Activated T-cell treated with anti-CD3 and anti-CD28 coated beads, Interleukin-2, amount 50 U/mL, for 48 hours (primary cell): Measurements from ENCODE around the gene SLC30A1.
"Not testable (repeated sequence)": the region's sequence is repeated elsewhere in the genome, so short reads cannot be mapped to it uniquely, and the experiment has no call there.

Source experiments
- DNase-seq, 2 experiments: peaks; one replicate each; pipeline ENCODE4 v3.0.0-alpha.2; 2020

The SLC30A1 gene

GRCh38 chr1:211583011-211583992 is 4.3 kb upstream of the SLC30A1 start:
- DNase-seq, result no peak

DNA sequence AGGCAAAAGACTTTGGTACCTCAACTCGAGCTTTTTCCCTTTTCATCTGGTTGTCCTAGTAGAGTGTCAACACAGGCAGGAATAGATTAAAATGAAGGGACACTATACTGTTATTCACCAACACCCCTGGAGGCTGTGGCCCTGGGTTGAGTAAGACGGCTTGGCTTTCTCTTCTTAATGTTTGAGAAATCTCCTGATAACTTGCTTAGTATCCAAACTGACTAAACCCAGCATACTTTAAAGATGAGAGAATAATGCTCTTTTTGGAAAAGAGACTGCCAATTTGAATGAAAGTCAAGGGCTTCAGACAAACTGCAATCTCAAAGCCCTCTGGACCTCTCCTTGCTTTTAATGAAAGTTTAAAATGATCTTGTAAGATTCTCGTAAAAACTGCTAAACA is 2.6 kb upstream of the SLC30A1 start:
- no peak for DNase-seq

GRCh38 chr1:211580303-211580687 is 1.3 kb upstream of the SLC30A1 start:
- DNase-seq, result no peak

GRCh38 chr1:211579440-211580302 is 710 bp upstream of the SLC30A1 start:
- no peak for DNase-seq

- peak; percentile 76 to 84 for DNase-seq
Observed at GRCh38 chr1:211577819-211578639, 932 bp downstream of the SLC30A1 start.

DNA sequence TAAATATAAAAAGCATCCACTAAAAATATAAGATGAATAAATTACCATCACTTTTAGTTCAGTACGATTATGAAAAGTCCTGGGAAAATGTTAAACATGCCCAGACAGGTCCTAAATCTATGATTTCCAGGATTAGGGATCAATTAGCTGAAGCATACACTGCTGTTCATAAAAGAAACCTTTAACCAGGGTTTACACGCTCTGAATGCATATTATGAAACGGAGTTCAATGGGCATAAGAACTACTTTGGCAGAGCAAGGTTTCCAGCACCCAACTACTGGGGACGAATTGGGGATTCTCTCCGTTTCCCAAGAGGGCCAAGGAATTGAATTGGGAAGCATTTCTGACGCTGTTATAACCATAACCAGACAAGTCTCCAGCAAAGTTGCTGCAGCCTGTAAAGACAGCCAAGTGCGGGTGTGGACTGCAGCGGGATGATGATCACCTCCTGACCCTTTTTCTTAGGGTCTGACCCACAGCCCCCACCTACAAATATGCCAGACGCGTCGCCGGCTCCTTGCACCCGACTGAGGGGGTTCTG is 1.6 kb downstream of the SLC30A1 start:
- no peak for DNase-seq

GRCh38 chr1:211576717-211577116 is 2.2 kb downstream of the SLC30A1 start:
- DNase-seq, result no peak

DNA sequence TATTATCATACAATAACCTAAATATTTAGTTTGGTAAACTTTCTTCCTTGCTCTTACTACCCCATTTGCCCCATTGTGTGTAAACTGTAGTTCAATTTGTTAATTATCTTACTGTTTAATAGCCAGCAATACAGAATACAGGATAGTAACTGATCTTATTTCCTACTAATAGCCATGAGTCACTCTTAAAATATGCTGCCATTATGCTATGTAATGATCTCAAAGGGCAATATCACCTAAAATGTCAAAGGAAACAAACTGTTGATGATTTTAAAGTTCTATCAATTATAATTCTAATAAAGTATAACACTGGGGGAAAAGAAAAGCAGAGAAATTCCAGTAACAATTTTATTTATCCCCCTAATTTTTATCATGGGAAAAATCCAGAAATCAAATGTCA is 4.3 kb downstream of the SLC30A1 start:
- DNase-seq, result no peak

DNA sequence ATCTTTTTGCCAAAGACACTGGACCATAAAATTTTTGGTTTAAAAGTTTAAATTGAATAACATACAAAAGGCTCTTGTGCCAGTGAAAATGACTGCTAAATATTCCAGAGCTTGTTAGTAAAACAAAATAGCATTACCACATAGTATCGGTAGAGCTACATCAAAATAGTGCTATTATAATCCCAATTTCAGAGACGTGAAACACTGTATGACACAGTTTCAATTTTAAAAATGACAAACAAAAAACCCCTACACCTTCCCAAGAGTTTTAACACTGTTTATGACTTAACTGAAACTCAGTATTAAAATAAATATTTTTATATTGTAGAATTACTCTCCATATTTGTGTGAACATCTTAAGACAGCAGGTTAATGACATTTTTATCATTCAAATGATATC is 7.0 kb downstream of the SLC30A1 start:
- DNase-seq, result no peak

DNA sequence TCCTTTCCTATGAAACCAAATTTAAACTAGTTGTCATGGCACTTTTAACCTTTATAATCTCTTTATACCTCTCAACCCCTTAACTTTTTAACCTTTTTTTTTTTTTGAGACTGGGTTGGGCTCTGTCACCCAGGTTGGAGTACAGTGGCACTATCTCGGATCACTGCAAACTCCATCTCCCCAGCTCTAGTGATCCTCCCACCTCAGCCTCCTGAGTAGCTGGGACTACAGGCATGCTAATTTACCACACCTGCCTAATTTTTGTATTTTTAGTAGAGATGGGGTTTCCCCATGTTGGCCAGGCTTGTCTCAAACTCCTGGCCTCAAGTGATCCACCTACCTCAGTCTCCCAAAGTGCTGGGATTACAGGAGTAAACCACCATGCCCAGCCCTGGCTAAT is 8.6 kb downstream of the SLC30A1 start:
- not testable (repeated sequence) for DNase-seq

DNA sequence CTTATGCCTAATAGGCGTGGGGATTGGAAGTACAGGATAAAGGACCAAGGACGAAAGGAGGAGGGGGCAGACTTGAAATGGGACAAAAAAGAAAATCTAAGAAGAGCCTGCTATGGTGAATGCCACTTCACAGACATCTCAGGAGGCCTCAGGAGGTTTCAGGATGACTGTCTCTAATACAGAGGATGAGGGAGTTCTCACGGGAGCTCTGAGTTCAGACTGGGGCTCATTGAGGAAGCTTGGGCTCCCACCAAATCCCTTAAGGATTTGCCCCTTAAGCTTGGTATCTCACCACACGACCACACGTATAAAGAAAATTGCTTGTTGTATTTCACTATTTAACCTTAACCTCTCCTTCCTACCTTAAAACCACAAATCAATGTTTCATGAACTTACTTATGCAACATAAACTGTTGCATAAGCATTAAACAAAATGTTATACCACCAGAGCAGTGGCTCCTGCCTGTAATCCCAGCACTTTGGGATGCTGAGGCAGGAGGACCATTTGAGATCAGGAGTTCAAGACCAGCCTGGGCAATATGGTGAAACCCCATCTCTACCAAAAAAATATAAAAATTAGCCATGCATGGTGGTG is 12.4 kb downstream of the SLC30A1 start:
- DNase-seq, result peak in 1 of 2 experiments; percentile 24

DNA sequence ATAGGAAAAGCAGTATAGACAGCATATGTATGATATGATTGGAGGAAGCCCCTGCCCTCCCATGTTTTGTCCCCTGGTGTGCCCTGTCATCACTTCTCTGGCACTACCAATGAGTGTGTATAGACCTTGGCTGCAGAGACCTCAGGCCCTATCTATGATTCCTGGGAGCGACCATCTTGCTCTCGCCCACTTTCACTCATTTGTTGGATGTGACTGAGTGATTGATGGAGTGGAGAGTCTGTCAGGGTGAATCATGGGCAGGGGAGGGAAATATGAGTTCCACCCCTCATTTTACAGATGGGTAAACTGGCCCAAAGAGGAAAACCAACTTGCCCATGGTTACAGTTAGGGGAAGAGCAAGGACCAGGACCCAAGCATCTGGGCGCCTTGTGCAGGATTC is 14.9 kb downstream of the SLC30A1 start:
- DNase-seq, result no peak

- DNase-seq, result no peak
Observed at GRCh38 chr1:211559222-211560010, 19.5 kb downstream of the SLC30A1 start.

GRCh38 chr1:211557894-211558625 is 20.9 kb downstream of the SLC30A1 start:
- DNase-seq, result no peak

DNA sequence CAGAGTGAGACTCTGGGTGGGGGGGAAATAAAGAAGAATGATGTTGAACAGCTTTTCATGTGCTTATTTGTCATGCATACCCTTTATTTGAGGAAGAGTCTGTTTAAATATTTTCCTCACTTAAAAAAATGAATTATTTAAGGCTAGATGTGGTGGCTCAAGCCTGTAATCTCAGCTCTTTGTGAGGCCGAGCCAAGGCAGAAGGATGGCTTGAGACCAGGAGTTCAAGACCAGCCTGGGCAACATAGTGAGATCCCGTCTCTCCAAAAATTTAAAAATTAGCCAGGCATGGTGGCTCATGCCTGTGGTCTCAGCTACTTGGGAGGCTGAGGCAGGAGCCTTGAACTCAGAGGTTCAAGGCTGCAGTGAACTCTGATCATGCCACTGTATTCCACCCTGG is 25.4 kb downstream of the SLC30A1 start:
- DNase-seq, result no peak

GRCh38 chr1:211551638-211552460 is 27.1 kb downstream of the SLC30A1 start:
- no peak for DNase-seq

DNA sequence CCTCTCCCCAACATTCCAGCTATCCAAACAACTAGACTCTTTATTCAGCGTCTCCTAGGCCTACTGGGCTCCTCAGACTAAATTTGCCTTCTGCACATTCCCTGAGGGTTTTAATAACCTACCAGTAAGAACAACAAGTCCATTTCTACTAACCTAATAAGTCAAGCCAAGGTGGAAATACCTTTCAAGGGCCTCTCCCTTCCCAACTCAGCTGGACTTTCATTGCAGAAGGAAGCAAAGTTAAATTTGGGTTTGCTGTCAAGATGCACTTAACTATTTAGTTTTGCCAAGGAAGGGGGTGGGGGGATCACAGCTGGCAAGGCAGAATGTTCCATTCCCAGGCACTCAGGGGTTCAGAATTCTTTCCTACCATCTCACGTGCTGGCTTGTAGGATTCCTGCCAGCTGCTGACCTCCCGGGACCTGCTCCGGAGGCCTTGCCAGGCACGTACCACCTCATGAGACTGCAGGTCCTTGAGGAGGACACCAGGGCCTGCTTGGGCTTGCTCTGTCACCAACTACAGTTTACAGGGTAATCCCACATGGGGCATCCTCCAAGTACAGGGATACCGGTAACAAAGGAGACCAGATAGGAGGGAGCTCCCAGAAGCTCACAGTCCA is 29.8 kb downstream of the SLC30A1 start:
- no peak for DNase-seq

- DNase-seq, result peak; percentile 39 to 42
Observed at GRCh38 chr1:211548321-211549091, 30.5 kb downstream of the SLC30A1 start.
